Neuronal stem cell (in vitro differentiated cells): ENCODE measurements around the gene RALGPS1.

Source experiments
- DNase-seq: peaks from one replicate; pipeline ENCODE4 v3.0.0-alpha.2; 2013; ENCODE audit warnings: low spot score
- H2AFZ ChIP-seq: one replicate; pipeline ENCODE4 v1.6.1; 2013; ENCODE audit warnings: mild to moderate bottlenecking, low read length, inconsistent platforms
- H2AK5ac ChIP-seq: 2 replicates; pipeline ENCODE4 v1.6.1; 2013; ENCODE audit warnings: low read depth, mild to moderate bottlenecking, inconsistent platforms, low read length, moderate library complexity, mixed read lengths
- H2BK120ac ChIP-seq: 2 replicates; pipeline ENCODE4 v1.6.1; 2013; ENCODE audit warnings: low read depth, mild to moderate bottlenecking, inconsistent platforms, low read length, moderate library complexity, mixed read lengths
- H2BK12ac ChIP-seq: one replicate; pipeline ENCODE4 v1.6.1; 2013; ENCODE audit warnings: low read length, inconsistent platforms
- H2BK15ac ChIP-seq: 2 replicates; pipeline ENCODE4 v1.6.1; 2013; ENCODE audit warnings: mild to moderate bottlenecking, low read length, inconsistent platforms, mixed read lengths
- H2BK5ac ChIP-seq: one replicate; pipeline ENCODE4 v1.6.1; 2013; ENCODE audit warnings: inconsistent platforms, mild to moderate bottlenecking, low read length, moderate library complexity
- H3K14ac ChIP-seq: one replicate; pipeline ENCODE4 v1.6.1; 2013; ENCODE audit warnings: low read length, inconsistent platforms
- H3K18ac ChIP-seq: 2 replicates; pipeline ENCODE4 v1.6.1; 2013; ENCODE audit warnings: low read length, inconsistent platforms
- H3K23ac ChIP-seq: 2 replicates; pipeline ENCODE4 v1.6.1; 2013; ENCODE audit warnings: low read depth, mild to moderate bottlenecking, mixed read lengths, low read length, inconsistent platforms; ENCODE audit not compliant: poor library complexity
- H3K27ac ChIP-seq: replicated peaks from 3 replicates; pipeline ENCODE4 v1.5.1; 2013; ENCODE audit warnings: low read length, inconsistent platforms
- H3K27me3 ChIP-seq, 3 experiments: 2 replicates each; pipeline ENCODE4 v1.6.1; 2013; ENCODE audit warnings: low read length in 3 of 3, mild to moderate bottlenecking in 2 of 3, inconsistent platforms in 1 of 3, low read depth in 1 of 3, mixed read lengths in 1 of 3, moderate library complexity in 1 of 3; ENCODE audit not compliant: control insufficient read depth in 3 of 3, insufficient read depth in 3 of 3
- H3K36me3 ChIP-seq, 2 donors: replicated peaks in 1 of 2; 2 replicates each; pipeline ENCODE4 v1.6.1; 2013; ENCODE audit warnings: low read length in 2 of 2; ENCODE audit not compliant: control insufficient read depth in 2 of 2, insufficient read depth in 2 of 2
- H3K4ac ChIP-seq: 2 replicates; pipeline ENCODE4 v1.6.1; 2013; ENCODE audit warnings: inconsistent platforms, mild to moderate bottlenecking, low read length, moderate library complexity
- H3K4me1 ChIP-seq, 2 donors: 1 replicate in 1 of 2; 2 replicates in 1 of 2; pipeline ENCODE4 v1.6.1; 2013; ENCODE audit warnings: low read length in 2 of 2, low read depth in 1 of 2; ENCODE audit not compliant: control insufficient read depth in 2 of 2, insufficient read depth in 1 of 2
- H3K4me2 ChIP-seq: one replicate; pipeline ENCODE4 v1.6.1; 2013; ENCODE audit warnings: mild to moderate bottlenecking, low read length, inconsistent platforms; ENCODE audit not compliant: insufficient read depth, poor library complexity, severe bottlenecking
- H3K4me3 ChIP-seq, 2 donors: 2 replicates each; pipeline ENCODE4 v1.5.1; 2013; ENCODE audit warnings: low read length in 2 of 2, mild to moderate bottlenecking in 2 of 2, inconsistent platforms in 1 of 2, moderate library complexity in 1 of 2
- H3K79me1 ChIP-seq: one replicate; pipeline ENCODE4 v1.6.1; 2013; ENCODE audit warnings: low read depth, mild to moderate bottlenecking, inconsistent platforms, low read length, moderate library complexity
- H3K9ac ChIP-seq: one replicate; pipeline ENCODE4 v1.6.1; 2013; ENCODE audit warnings: mild to moderate bottlenecking, low read depth, low read length, inconsistent platforms; ENCODE audit not compliant: poor library complexity
- H3K9me3 ChIP-seq, 2 donors: replicated peaks in 1 of 2; 2 replicates each; pipeline versions ENCODE3 to v1.6.1; 2013; ENCODE audit warnings: low read length in 2 of 2, mild to moderate bottlenecking in 2 of 2, inconsistent platforms in 1 of 2, low read depth in 1 of 2, mixed read lengths in 1 of 2, moderate library complexity in 1 of 2; ENCODE audit not compliant: control insufficient read depth in 2 of 2, insufficient read depth in 1 of 2
- H4K8ac ChIP-seq: one replicate; pipeline ENCODE4 v1.6.1; 2013; ENCODE audit warnings: low read depth, mild to moderate bottlenecking, inconsistent platforms, low read length, moderate library complexity
- H4K91ac ChIP-seq: one replicate; pipeline ENCODE4 v1.6.1; 2013; ENCODE audit warnings: low read length, low read depth, mild to moderate bottlenecking, inconsistent platforms; ENCODE audit not compliant: poor library complexity
- WGBS, 2 donors: extraction: QIAGEN DNeasy Blood & Tissue Kit; methylation state at CpG; one replicate each; pipeline ENCODE4 v1.1.7; 2013; ENCODE audit warnings: missing lambda C conversion rate in 2 of 2, mixed read lengths in 1 of 2; ENCODE audit not compliant: insufficient read length in 2 of 2, insufficient replicate concordance in 1 of 2; ENCODE audit errors: extremely low coverage in 2 of 2; 5-methylcytosine and 5-hydroxymethylcytosine counted together

RALGPS1 gene

DNA sequence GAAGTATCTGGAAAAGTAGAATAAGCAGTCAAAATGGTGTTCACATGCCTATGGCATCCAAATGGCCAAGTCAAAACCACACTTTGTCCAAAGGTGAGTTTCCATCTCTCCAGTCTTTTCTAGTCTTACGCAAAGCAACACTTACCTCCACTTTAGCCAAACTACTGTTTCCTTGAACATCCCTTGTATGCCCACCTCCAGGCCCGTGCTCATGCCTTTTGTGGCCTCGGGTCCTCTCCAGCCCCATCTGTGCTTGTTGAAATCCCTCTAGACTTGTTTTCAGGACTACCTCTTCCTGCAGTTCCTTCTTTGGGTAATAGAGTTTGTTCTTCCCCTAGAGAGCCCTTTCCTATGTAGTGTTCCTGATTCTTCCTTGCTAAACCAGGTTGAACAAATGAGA, 146.8 kb downstream of the RALGPS1 start:
- no peak overlapping the region for H3K18ac ChIP-seq
- H3K27ac ChIP-seq: no peak overlapping the region
- H3K14ac ChIP-seq: no peak overlapping the region
- H3K9me3 ChIP-seq: no peaks in the 10 kb centered on the region
- H3K36me3 ChIP-seq: no peaks in the 10 kb centered on the region
- H2AK5ac ChIP-seq: no peak overlapping the region
- no peak overlapping the region for H2AFZ ChIP-seq
- H3K79me1 ChIP-seq: no peaks in the 10 kb centered on the region
- H3K4me3 ChIP-seq: no peak overlapping the region
- no CpG with 5 or more reads among the region's 3 CpGs for WGBS, 2 donors
- peaks cover 4 to 8% of the 10 kb centered on the region in 2 donors for H3K4me1 ChIP-seq
- DNase-seq: no peak
- no peak overlapping the region for H4K91ac ChIP-seq
- H4K8ac ChIP-seq: no peak overlapping the region
- no peak overlapping the region for H2BK120ac ChIP-seq
- H2BK5ac ChIP-seq: no peak overlapping the region
- H3K23ac ChIP-seq: no peak overlapping the region
- H2BK15ac ChIP-seq: no peak overlapping the region
- H3K27me3 ChIP-seq: no peaks in the 10 kb centered on the region
- no peak overlapping the region for H2BK12ac ChIP-seq
- H3K9ac ChIP-seq: no peak overlapping the region
- H3K4me2 ChIP-seq: no peak overlapping the region
- no peak overlapping the region for H3K4ac ChIP-seq

GRCh38 chr9:127064335-127064734, 149.8 kb downstream of the RALGPS1 start:
- WGBS, 2 donors: no CpG with 5 or more reads among the region's 2 CpGs
- H3K4me2 ChIP-seq: no peak overlapping the region
- H3K4ac ChIP-seq: no peak overlapping the region
- H3K14ac ChIP-seq: no peak overlapping the region
- no peak overlapping the region for H3K23ac ChIP-seq
- no peak for DNase-seq
- H3K18ac ChIP-seq: no peak overlapping the region
- H3K36me3 ChIP-seq: no peaks in the 10 kb centered on the region
- H3K4me3 ChIP-seq: no peak overlapping the region
- no peak overlapping the region for H2BK15ac ChIP-seq
- H3K27ac ChIP-seq: no peak overlapping the region
- H2BK5ac ChIP-seq: no peak overlapping the region
- H4K91ac ChIP-seq: no peak overlapping the region
- H3K79me1 ChIP-seq: no peaks in the 10 kb centered on the region
- H3K4me1 ChIP-seq: no peaks in the 10 kb centered on the region
- no peak overlapping the region for H2AK5ac ChIP-seq
- no peak overlapping the region for H3K9ac ChIP-seq
- no peak overlapping the region for H4K8ac ChIP-seq
- no peak overlapping the region for H2BK12ac ChIP-seq
- no peak overlapping the region for H2BK120ac ChIP-seq
- no peaks in the 10 kb centered on the region for H3K9me3 ChIP-seq
- H3K27me3 ChIP-seq: no peaks in the 10 kb centered on the region
- H2AFZ ChIP-seq: no peak overlapping the region

DNA sequence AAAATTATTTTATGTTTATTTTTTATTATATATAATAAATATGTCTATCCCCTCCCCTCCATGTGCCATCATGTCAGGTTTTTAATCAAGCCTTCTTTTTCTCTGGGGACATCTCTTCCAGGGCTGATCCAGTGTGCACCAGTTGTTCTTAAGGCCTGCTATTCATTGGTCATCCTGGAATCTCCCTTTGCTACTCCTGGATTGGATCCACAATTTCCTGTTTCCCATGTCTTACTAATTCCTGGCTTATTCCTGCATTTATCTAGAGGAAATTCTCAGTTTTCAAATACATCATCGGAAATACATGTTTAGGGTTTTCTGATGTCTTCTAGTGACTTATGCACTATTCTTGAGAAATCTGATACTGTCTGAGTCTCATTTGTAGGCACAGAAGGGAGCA, 151.0 kb downstream of the RALGPS1 start:
- H3K14ac ChIP-seq: no peak overlapping the region
- no peak overlapping the region for H3K27ac ChIP-seq
- no peak overlapping the region for H3K4me2 ChIP-seq
- no peaks in the 10 kb centered on the region for H3K36me3 ChIP-seq
- no peak overlapping the region for H2AFZ ChIP-seq
- no peaks in the 10 kb centered on the region for H3K79me1 ChIP-seq
- H2BK120ac ChIP-seq: no peak overlapping the region
- H3K9me3 ChIP-seq: no peaks in the 10 kb centered on the region
- H3K4me1 ChIP-seq: no peaks in the 10 kb centered on the region
- no peak for DNase-seq
- H4K8ac ChIP-seq: no peak overlapping the region
- no peak overlapping the region for H3K23ac ChIP-seq
- no peak overlapping the region for H2BK12ac ChIP-seq
- no peaks in the 10 kb centered on the region for H3K27me3 ChIP-seq
- no peak overlapping the region for H3K18ac ChIP-seq
- H2BK5ac ChIP-seq: no peak overlapping the region
- H3K4ac ChIP-seq: no peak overlapping the region
- H4K91ac ChIP-seq: no peak overlapping the region
- no CpG with 5 or more reads among the region's 1 CpG for WGBS, 2 donors
- no peak overlapping the region for H2BK15ac ChIP-seq
- H3K9ac ChIP-seq: no peak overlapping the region
- no peak overlapping the region for H2AK5ac ChIP-seq
- H3K4me3 ChIP-seq: no peak overlapping the region

- no peak for DNase-seq
- H4K91ac ChIP-seq: no peak overlapping the region
- H3K18ac ChIP-seq: no peak overlapping the region
- no peaks in the 10 kb centered on the region for H3K27me3 ChIP-seq
- H3K23ac ChIP-seq: no peak overlapping the region
- no peak overlapping the region for H2BK5ac ChIP-seq
- H3K79me1 ChIP-seq: no peaks in the 10 kb centered on the region
- no peak overlapping the region for H3K27ac ChIP-seq
- no peaks in the 10 kb centered on the region for H3K4me1 ChIP-seq
- H2BK15ac ChIP-seq: no peak overlapping the region
- H2BK12ac ChIP-seq: no peak overlapping the region
- no peak overlapping the region for H4K8ac ChIP-seq
- H3K9me3 ChIP-seq: peaks cover 0 to under 1% of the 10 kb centered on the region in 2 donors
- no peak overlapping the region for H2BK120ac ChIP-seq
- H3K4me2 ChIP-seq: no peak overlapping the region
- no peak overlapping the region for H3K4ac ChIP-seq
- H3K4me3 ChIP-seq: no peak overlapping the region
- no peak overlapping the region for H2AFZ ChIP-seq
- no peak overlapping the region for H3K9ac ChIP-seq
- WGBS, 2 donors: no CpG with 5 or more reads among the region's 9 CpGs
- no peak overlapping the region for H3K14ac ChIP-seq
- H2AK5ac ChIP-seq: no peak overlapping the region
- no peaks in the 10 kb centered on the region for H3K36me3 ChIP-seq
These were observed 151.7 kb downstream of the RALGPS1 start for GRCh38 chr9:127066060-127066850.
